CD8-positive, alpha-beta memory T cell (primary cell): ENCODE data around the gene UBE2D1. TPM values are rescaled to one million over a fixed set of nuclear protein-coding genes. Genes with fewer than 3 reads are reported as not detected.

Experiments
- CTCF ChIA-PET: fragments of 350-600 bp; sonication (Branson Sonifier 250); formaldehyde crosslinking; loops from one replicate; lab custom pipeline; 2021; ENCODE audit warnings: antibody characterized with exemption; lab: Charles Lee
- POLR2A ChIA-PET: fragments of 350-600 bp; sonication (Branson Sonifier 250); formaldehyde crosslinking; loops from one replicate; lab custom pipeline; 2021; ENCODE audit warnings: antibody characterized with exemption; lab: Charles Lee
- DNase-seq, 5 donors: peaks; one replicate each; pipeline versions ENCODE4 v3.0.0 to v3.0.0-alpha.2; 2020 to 2022; ENCODE audit warnings: mixed read lengths in 1 of 5
- H3K27ac ChIP-seq: one replicate; pipeline ENCODE4 v1.7.0; 2013; ENCODE audit warnings: low read depth, mild to moderate bottlenecking, low read length, moderate library complexity
- H3K27me3 ChIP-seq: 2 replicates; pipeline ENCODE4 v1.7.0; 2013; ENCODE audit warnings: low read length, mild to moderate bottlenecking; ENCODE audit not compliant: insufficient read depth, poor library complexity, severe bottlenecking
- H3K36me3 ChIP-seq: 2 replicates; pipeline ENCODE4 v1.7.0; 2013; ENCODE audit warnings: mild to moderate bottlenecking, low read length, moderate library complexity; ENCODE audit not compliant: insufficient read depth
- H3K4me1 ChIP-seq: 2 replicates; pipeline ENCODE4 v1.7.0; 2013; ENCODE audit warnings: mild to moderate bottlenecking, low read length, moderate library complexity; ENCODE audit not compliant: insufficient read depth
- H3K4me3 ChIP-seq: 2 replicates; pipeline ENCODE4 v1.7.0; 2013; ENCODE audit warnings: mild to moderate bottlenecking, low read length
- H3K9me3 ChIP-seq: 2 replicates; pipeline ENCODE4 v1.7.0; 2013; ENCODE audit warnings: mild to moderate bottlenecking, low read length
- H3K27ac Mint-ChIP-seq, 8 donors: one replicate each; pipeline ENCODE4 v1.8.0; 2020 to 2021; ENCODE audit warnings: mixed read lengths in 8 of 8, mild to moderate bottlenecking in 6 of 8, inconsistent platforms in 3 of 8, moderate library complexity in 3 of 8
- H3K27me3 Mint-ChIP-seq, 2 donors: one replicate each; pipeline ENCODE4 v1.8.0; 2020 to 2021; ENCODE audit warnings: mixed read lengths in 2 of 2, mild to moderate bottlenecking in 1 of 2, moderate library complexity in 1 of 2
- H3K36me3 Mint-ChIP-seq, 3 donors: one replicate each; pipeline ENCODE4 v1.8.0; 2020 to 2021; ENCODE audit warnings: mixed read lengths in 3 of 3, inconsistent platforms in 1 of 3, mild to moderate bottlenecking in 1 of 3
- H3K4me1 Mint-ChIP-seq, 3 donors: one replicate each; pipeline ENCODE4 v1.8.0; 2020 to 2021; ENCODE audit warnings: mixed read lengths in 3 of 3, inconsistent platforms in 1 of 3, mild to moderate bottlenecking in 1 of 3
- H3K4me3 Mint-ChIP-seq, 7 donors: one replicate each; pipeline ENCODE4 v1.8.0; 2020 to 2021; ENCODE audit warnings: mixed read lengths in 7 of 7, mild to moderate bottlenecking in 6 of 7, moderate library complexity in 4 of 7, inconsistent platforms in 2 of 7
- H3K9me3 Mint-ChIP-seq, 5 donors: one replicate each; pipeline ENCODE4 v1.8.0; 2020 to 2022; ENCODE audit warnings: mixed read lengths in 5 of 5, mild to moderate bottlenecking in 3 of 5, moderate library complexity in 2 of 5, inconsistent platforms in 1 of 5
- polyA plus RNA-seq: library from polyadenylated mRNA; unstranded; fragments of 300-500 nt; fragmentation: Illumina TruSeq; gene quantifications from one replicate; pipeline ENCODE4 v1.2.3, GENCODE V29; 2021
- total RNA-seq, 2 experiments: library from RNA; stranded (reverse); gene quantifications; one replicate each; pipeline ENCODE4 v1.2.3, GENCODE V29; 2021

Gene UBE2D1
- total and polyA plus RNA-seq, 3 experiments from 2014 or later = 16.5 to 18.3 (median 16.6) TPM

- peaks cover 3% of the 10 kb centered on the region for H3K4me1 ChIP-seq
- H3K27me3 ChIP-seq = no peaks in the 10 kb centered on the region
- Mint-ChIP-seq H3K36me3 (peaks cover 0 to 14% (median 9%) of the 10 kb centered on the region in 3 donors), H3K9me3 (no peaks in the 10 kb centered on the region), H3K4me3 (no peak overlapping the region), H3K27me3 (no peaks in the 10 kb centered on the region), H3K27ac (peak overlapping the region in 3 of 8 donors; percentile 36 to 61 (median 49)), H3K4me1 (peaks cover 43 to 73% (median 69%) of the 10 kb centered on the region in 3 donors)
- POLR2A ChIA-PET = no interaction called here
- H3K27ac ChIP-seq = no peak overlapping the region
- no peak for DNase-seq
- CTCF ChIA-PET = interaction anchor here (2.2 kb wide), 1 partner anchor 44 kb away, joined by 6 read pairs; the partner anchor contains the start of gene TFAM
- H3K4me3 ChIP-seq = no peak overlapping the region
- no peaks in the 10 kb centered on the region for H3K36me3 ChIP-seq
- H3K9me3 ChIP-seq = no peaks in the 10 kb centered on the region
Measured at GRCh38 chr10:58341947-58342346, 7.1 kb downstream of the UBE2D1 start.

DNA sequence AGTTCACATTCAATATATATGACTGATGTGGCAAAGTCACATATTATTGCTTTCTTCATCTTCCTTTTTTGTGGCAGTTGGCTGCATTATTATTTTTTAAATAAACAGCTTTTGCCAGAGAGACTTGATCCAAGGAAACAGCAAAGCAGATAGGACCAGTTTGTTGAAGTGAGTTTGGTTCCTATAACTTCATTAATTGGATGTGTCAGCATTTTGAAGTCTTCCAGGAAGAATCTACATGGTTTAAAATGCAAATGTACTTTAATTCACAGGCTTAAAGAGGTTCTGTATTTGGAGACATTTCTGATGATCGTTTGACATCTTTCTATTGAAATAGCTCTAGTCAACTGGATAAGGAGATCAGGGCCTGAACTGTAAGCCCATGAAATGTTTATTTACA lies 13.2 kb downstream of the UBE2D1 start:
- Mint-ChIP-seq H3K4me3 (no peak overlapping the region), H3K36me3 (peaks cover 0 to 17% (median 10%) of the 10 kb centered on the region in 3 donors), H3K9me3 (no peaks in the 10 kb centered on the region), H3K4me1 (peaks cover 40 to 63% (median 62%) of the 10 kb centered on the region in 3 donors), H3K27ac (peak overlapping the region in 1 of 8 donors; percentile 38), H3K27me3 (no peaks in the 10 kb centered on the region)
- H3K27ac ChIP-seq = no peak overlapping the region
- peaks cover 5% of the 10 kb centered on the region for H3K4me1 ChIP-seq
- no peaks in the 10 kb centered on the region for H3K36me3 ChIP-seq
- CTCF ChIA-PET = no interaction called here
- no peaks in the 10 kb centered on the region for H3K9me3 ChIP-seq
- POLR2A ChIA-PET = no interaction called here
- H3K4me3 ChIP-seq = no peak overlapping the region
- H3K27me3 ChIP-seq = no peaks in the 10 kb centered on the region
- DNase-seq = no peak

- H3K4me1 ChIP-seq = peaks cover 5% of the 10 kb centered on the region
- no peak overlapping the region for H3K27ac ChIP-seq
- ChIA-PET POLR2A (no interaction called here), CTCF (no interaction called here)
- no peak overlapping the region for H3K4me3 ChIP-seq
- H3K36me3 Mint-ChIP-seq = peaks cover 0 to 15% (median 10%) of the 10 kb centered on the region in 3 donors
- no peak overlapping the region for H3K4me3 Mint-ChIP-seq
- H3K9me3 ChIP-seq = no peaks in the 10 kb centered on the region
- H3K27ac Mint-ChIP-seq = peak overlapping the region in 1 of 8 donors; percentile 76
- DNase-seq = no peak
- H3K27me3 Mint-ChIP-seq = no peaks in the 10 kb centered on the region
- H3K4me1 Mint-ChIP-seq = peaks cover 36 to 59% (median 58%) of the 10 kb centered on the region in 3 donors
- H3K9me3 Mint-ChIP-seq = no peaks in the 10 kb centered on the region
- H3K36me3 ChIP-seq = no peaks in the 10 kb centered on the region
- H3K27me3 ChIP-seq = no peaks in the 10 kb centered on the region
Measured at GRCh38 chr10:58348571-58349033, 13.8 kb downstream of the UBE2D1 start.

DNA sequence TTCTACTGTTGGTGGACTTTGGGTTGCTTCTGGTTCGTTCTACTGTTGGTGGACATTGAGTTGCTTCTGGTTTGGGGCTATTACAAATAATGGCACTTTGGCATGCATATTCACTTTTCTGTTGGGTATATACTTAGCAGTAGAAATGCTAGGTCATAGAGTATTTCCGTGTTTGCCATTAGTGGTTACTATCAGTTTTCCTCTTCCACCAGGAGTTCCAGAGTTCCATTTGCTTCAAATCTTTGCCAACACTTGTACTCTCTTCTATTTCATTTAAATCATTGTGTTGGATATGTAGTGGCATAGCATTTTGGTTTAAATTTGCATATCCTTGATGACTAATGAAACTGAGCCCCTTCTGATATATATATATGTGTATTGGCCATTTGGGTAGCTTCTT lies 15.2 kb downstream of the UBE2D1 start:
- Histone ChIP-seq H3K27me3 (no peaks in the 10 kb centered on the region), H3K27ac (no peak overlapping the region), H3K4me1 (peaks cover 5% of the 10 kb centered on the region), H3K9me3 (no peaks in the 10 kb centered on the region), H3K4me3 (no peak overlapping the region), H3K36me3 (no peaks in the 10 kb centered on the region)
- no peaks in the 10 kb centered on the region for H3K27me3 Mint-ChIP-seq
- peaks cover 34 to 57% (median 52%) of the 10 kb centered on the region in 3 donors for H3K4me1 Mint-ChIP-seq
- no peaks in the 10 kb centered on the region for H3K9me3 Mint-ChIP-seq
- no peak for DNase-seq
- no peak overlapping the region for H3K4me3 Mint-ChIP-seq
- peaks cover 0 to 14% (median 10%) of the 10 kb centered on the region in 3 donors for H3K36me3 Mint-ChIP-seq
- ChIA-PET POLR2A (no interaction called here), CTCF (no interaction called here)
- H3K27ac Mint-ChIP-seq = no peak overlapping the region

GRCh38 chr10:58350619-58351323 lies 16.0 kb downstream of the UBE2D1 start:
- ChIA-PET CTCF (interaction anchor here (1.1 kb wide), 1 partner anchor 34 kb away, joined by 3 read pairs; the partner anchor contains the start of gene TFAM), POLR2A (no interaction called here)
- Histone ChIP-seq H3K27ac (no peak overlapping the region), H3K9me3 (no peaks in the 10 kb centered on the region), H3K36me3 (no peaks in the 10 kb centered on the region), H3K4me3 (no peak overlapping the region), H3K4me1 (peaks cover 5% of the 10 kb centered on the region), H3K27me3 (no peaks in the 10 kb centered on the region)
- Mint-ChIP-seq H3K27me3 (no peaks in the 10 kb centered on the region), H3K36me3 (peaks cover 0 to 12% (median 10%) of the 10 kb centered on the region in 3 donors), H3K27ac (peak overlapping the region in 1 of 8 donors; percentile 48), H3K9me3 (no peaks in the 10 kb centered on the region), H3K4me1 (peaks cover 35 to 62% (median 54%) of the 10 kb centered on the region in 3 donors), H3K4me3 (no peak overlapping the region)
- no peak for DNase-seq

DNA sequence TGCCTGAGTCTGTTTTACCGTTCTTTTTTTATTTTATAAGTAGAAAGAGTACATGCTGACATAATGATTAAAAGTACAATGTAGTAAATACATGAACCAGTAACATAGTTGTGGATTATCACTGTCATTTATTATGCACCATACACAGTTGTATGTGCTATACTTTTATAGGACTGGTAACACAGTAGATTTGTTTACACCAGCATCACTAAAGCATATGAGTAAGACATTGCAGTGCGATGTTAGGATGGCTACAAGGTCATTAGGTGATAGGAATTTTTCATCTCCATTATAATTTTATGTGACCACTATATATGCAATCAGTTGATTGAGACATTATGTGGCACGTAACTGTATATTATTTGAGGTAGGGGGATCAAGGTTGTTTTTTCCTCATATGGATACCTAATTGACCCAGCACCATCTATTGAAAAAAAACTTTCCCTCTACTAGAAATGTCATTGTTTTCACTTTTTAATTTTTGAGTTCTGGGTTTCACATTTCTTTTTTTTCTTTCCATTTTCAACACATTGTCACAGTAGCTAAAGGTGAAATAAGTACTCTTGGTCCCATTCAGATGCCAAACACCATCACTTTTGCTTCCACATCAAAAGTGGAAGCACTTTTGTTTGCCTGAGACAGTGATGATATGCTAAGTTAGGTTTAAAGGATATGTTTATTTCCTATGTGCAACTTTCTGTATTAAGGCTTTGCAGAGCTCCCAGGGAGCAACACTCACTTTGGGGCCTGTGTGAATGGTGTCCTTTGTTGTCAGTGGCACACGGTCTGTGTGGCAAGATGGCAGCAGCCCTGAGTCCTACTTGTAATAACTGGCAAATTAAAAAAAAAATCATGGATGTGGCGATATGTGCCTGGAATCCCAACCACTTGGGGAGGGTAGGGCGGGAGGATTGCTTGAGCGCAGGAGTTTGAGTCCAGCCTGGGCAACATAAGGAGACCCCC lies 17.1 kb downstream of the UBE2D1 start:
- DNase-seq = no peak
- H3K27ac ChIP-seq = no peak overlapping the region
- H3K9me3 ChIP-seq = no peaks in the 10 kb centered on the region
- H3K4me1 Mint-ChIP-seq = peaks cover 34 to 64% (median 54%) of the 10 kb centered on the region in 3 donors
- H3K27me3 ChIP-seq = no peaks in the 10 kb centered on the region
- POLR2A ChIA-PET = no interaction called here
- H3K4me3 ChIP-seq = no peak overlapping the region
- H3K4me1 ChIP-seq = peaks cover 5% of the 10 kb centered on the region
- no peaks in the 10 kb centered on the region for H3K27me3 Mint-ChIP-seq
- peaks cover 0 to 6% (median 5%) of the 10 kb centered on the region in 3 donors for H3K36me3 Mint-ChIP-seq
- no peaks in the 10 kb centered on the region for H3K9me3 Mint-ChIP-seq
- CTCF ChIA-PET = interaction anchor here (1.1 kb wide), 1 partner anchor 33 kb away, joined by 3 read pairs; the partner anchor contains the start of gene TFAM
- no peak overlapping the region for H3K4me3 Mint-ChIP-seq
- peak overlapping the region in 1 of 8 donors; percentile 36 for H3K27ac Mint-ChIP-seq
- no peaks in the 10 kb centered on the region for H3K36me3 ChIP-seq

GRCh38 chr10:58352956-58353610 lies 18.3 kb downstream of the UBE2D1 start:
- Mint-ChIP-seq H3K4me1 (peaks cover 31 to 59% (median 51%) of the 10 kb centered on the region in 3 donors), H3K36me3 (peaks cover 0 to 5% (median 0%) of the 10 kb centered on the region in 3 donors), H3K9me3 (no peaks in the 10 kb centered on the region), H3K27me3 (no peaks in the 10 kb centered on the region), H3K4me3 (no peak overlapping the region), H3K27ac (no peak overlapping the region)
- ChIA-PET POLR2A (no interaction called here), CTCF (no interaction called here)
- Histone ChIP-seq H3K9me3 (no peaks in the 10 kb centered on the region), H3K4me1 (peaks cover 5% of the 10 kb centered on the region), H3K27ac (no peak overlapping the region), H3K27me3 (no peaks in the 10 kb centered on the region), H3K4me3 (no peak overlapping the region), H3K36me3 (no peaks in the 10 kb centered on the region)
- DNase-seq = no peak
